Measurements from ENCODE around the gene SUSD6.

DNA sequence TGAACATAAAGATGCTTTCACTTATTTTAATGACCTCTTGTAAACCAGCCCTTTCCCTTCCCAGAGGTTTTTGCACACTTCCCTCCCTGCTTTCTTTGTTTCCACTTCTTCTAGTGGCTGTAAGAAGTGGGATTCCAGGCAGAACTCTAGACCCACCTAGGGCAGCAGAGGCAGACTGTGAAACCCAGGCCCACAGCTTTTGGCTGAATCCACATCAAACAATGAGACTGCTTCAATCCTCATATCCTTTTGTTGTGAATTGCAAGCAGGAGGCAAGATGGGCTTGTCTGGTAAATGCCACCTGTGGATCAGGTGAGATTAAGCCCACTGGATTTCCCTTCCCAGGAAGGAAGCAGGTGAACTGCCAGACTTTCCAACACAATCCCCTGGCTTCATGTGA is 49.5 kb upstream of the SUSD6 start:
- TF ChIP-seq, protein P1, sequence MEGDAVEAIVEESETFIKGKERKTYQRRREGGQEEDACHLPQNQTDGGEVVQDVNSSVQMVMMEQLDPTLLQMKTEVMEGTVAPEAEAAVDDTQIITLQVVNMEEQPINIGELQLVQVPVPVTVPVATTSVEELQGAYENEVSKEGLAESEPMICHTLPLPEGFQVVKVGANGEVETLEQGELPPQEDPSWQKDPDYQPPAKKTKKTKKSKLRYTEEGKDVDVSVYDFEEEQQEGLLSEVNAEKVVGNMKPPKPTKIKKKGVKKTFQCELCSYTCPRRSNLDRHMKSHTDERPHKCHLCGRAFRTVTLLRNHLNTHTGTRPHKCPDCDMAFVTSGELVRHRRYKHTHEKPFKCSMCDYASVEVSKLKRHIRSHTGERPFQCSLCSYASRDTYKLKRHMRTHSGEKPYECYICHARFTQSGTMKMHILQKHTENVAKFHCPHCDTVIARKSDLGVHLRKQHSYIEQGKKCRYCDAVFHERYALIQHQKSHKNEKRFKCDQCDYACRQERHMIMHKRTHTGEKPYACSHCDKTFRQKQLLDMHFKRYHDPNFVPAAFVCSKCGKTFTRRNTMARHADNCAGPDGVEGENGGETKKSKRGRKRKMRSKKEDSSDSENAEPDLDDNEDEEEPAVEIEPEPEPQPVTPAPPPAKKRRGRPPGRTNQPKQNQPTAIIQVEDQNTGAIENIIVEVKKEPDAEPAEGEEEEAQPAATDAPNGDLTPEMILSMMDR (IDR thresholded peaks at IDR 0.05), result no peak
- TF ChIP-seq POLR2A (IDR thresholded peaks at IDR 0.05), result no peak

Data from lower leg skin (tissue), 3 donors.